Endothelial cell of umbilical vein (primary cell): ENCODE results near the gene GNA12. TPM values are rescaled to one million over a fixed set of nuclear protein-coding genes. Genes with fewer than 3 reads are reported as not detected.

Source experiments
- BruUV-seq: library from RNA; stranded (reverse); fragments of 400-500 nt; replicated peaks from 2 replicates; lab custom pipeline; 2021; lab: Mats Ljungman, UMichigan
- CTCF ChIA-PET: fragments of 300-600, 350-600 bp; sonication (Branson Sonifier 250); formaldehyde crosslinking; loops from one replicate; lab custom pipeline; 2021; ENCODE audit warnings: antibody characterized with exemption, inconsistent platforms; lab: Charles Lee
- POLR2A ChIA-PET: fragments of 300-600, 350-600 bp; sonication (Branson Sonifier 250); formaldehyde crosslinking; loops from one replicate; lab custom pipeline; 2021; ENCODE audit warnings: antibody characterized with exemption, inconsistent platforms; lab: Charles Lee
- DNase-seq: peaks from one replicate; pipeline ENCODE4 v3.0.0-alpha.2; 2011; ENCODE audit warnings: low read depth, low spot score
- FAIRE-seq: peaks from 2 replicates; lab custom pipeline; 2011; peaks lifted over from hg19 to GRCh38; lab: Jason Lieb, UNC
- H2AFZ ChIP-seq: 2 replicates; pipeline ENCODE4 v1.6.0; 2012; ENCODE audit warnings: low read depth, low read length, control low read depth, inconsistent platforms
- H3K27ac ChIP-seq: 2 replicates; pipeline ENCODE4 v1.5.1; 2011; ENCODE audit warnings: low read depth, mild to moderate bottlenecking, control low read depth, low read length, moderate library complexity; ENCODE audit not compliant: insufficient read depth
- H3K27me3 ChIP-seq, 2 experiments: 2 replicates each; pipeline versions ENCODE4 v1.6.0 to v1.6.1; 2011; ENCODE audit warnings: low read length in 2 of 2, mixed read lengths in 1 of 2; ENCODE audit not compliant: control insufficient read depth in 2 of 2, insufficient read depth in 2 of 2
- H3K36me3 ChIP-seq, 2 experiments: 2 replicates in 1 of 2; 3 replicates in 1 of 2; pipeline ENCODE4 v1.5.1; 2011; ENCODE audit warnings: low read length in 2 of 2, mild to moderate bottlenecking in 1 of 2, moderate library complexity in 1 of 2; ENCODE audit not compliant: control insufficient read depth in 2 of 2, insufficient read depth in 2 of 2; ENCODE audit errors: extremely low read depth in 1 of 2
- H3K4me1 ChIP-seq: 3 replicates; pipeline ENCODE4 v1.5.1; 2011; ENCODE audit warnings: mild to moderate bottlenecking, low read length; ENCODE audit not compliant: control insufficient read depth, insufficient read depth; ENCODE audit errors: extremely low read depth
- H3K4me2 ChIP-seq: 2 replicates; pipeline ENCODE4 v1.6.1; 2011; ENCODE audit warnings: low read length, control low read depth, mixed read lengths; ENCODE audit not compliant: insufficient read depth
- H3K4me3 ChIP-seq, 3 experiments: fragments of 200-600 bp in 1 of 3; sonication (generic), shearing (Covaris generic) in 1 of 3; replicated peaks in 1 of 3; 2 replicates each; pipeline ENCODE4 v1.5.1; 2011 to 2016; ENCODE audit warnings: control low read depth in 3 of 3, low read length in 3 of 3, mild to moderate bottlenecking in 2 of 3, inconsistent platforms in 1 of 3, low read depth in 1 of 3, moderate library complexity in 1 of 3; ENCODE audit not compliant: insufficient read depth in 1 of 3
- H3K79me2 ChIP-seq: 2 replicates; pipeline ENCODE4 v1.6.0; 2012; ENCODE audit warnings: low read length, inconsistent platforms; ENCODE audit not compliant: control insufficient read depth, insufficient read depth
- H3K9ac ChIP-seq: replicated peaks from 2 replicates; pipeline ENCODE3; 2011; ENCODE audit warnings: low read length, control low read depth; ENCODE audit not compliant: insufficient read depth; ENCODE audit errors: extremely low read depth
- H3K9me1 ChIP-seq: replicated peaks from 3 replicates; pipeline ENCODE4 v1.6.0; 2011; ENCODE audit warnings: mild to moderate bottlenecking, low read length; ENCODE audit not compliant: control insufficient read depth, insufficient read depth; ENCODE audit errors: extremely low read depth
- H3K9me3 ChIP-seq: replicated peaks from 2 replicates; pipeline ENCODE4 v1.5.1; 2012; ENCODE audit warnings: low read length, inconsistent platforms; ENCODE audit not compliant: control insufficient read depth, insufficient read depth
- H4K20me1 ChIP-seq: replicated peaks from 2 replicates; pipeline ENCODE3; 2011; ENCODE audit warnings: mild to moderate bottlenecking, low read length; ENCODE audit not compliant: control insufficient read depth, insufficient read depth; ENCODE audit errors: extremely low read depth
- CTCF ChIP-seq, 2 donors: IDR thresholded peaks; 1 replicate in 1 of 2; 2 replicates in 1 of 2; pipeline ENCODE4 v1.5.1; 2011; ENCODE audit warnings: low read length in 2 of 2, mild to moderate bottlenecking in 2 of 2, moderate library complexity in 2 of 2, control low read depth in 1 of 2, inconsistent platforms in 1 of 2, low read depth in 1 of 2; ENCODE audit not compliant: insufficient read depth in 1 of 2; ENCODE audit errors: extremely low read depth in 1 of 2
- EZH2 ChIP-seq: IDR thresholded peaks from 2 replicates; pipeline ENCODE4 v1.6.1; 2012; ENCODE audit warnings: borderline replicate concordance, low read depth, mild to moderate bottlenecking, moderate library complexity, low read length, inconsistent platforms; ENCODE audit not compliant: severe bottlenecking
- FOS ChIP-seq: IDR thresholded peaks from 2 replicates; pipeline ENCODE4 v1.6.1; 2011; ENCODE audit warnings: mild to moderate bottlenecking, low read length, moderate library complexity, borderline replicate concordance; ENCODE audit not compliant: insufficient read depth
- GATA2 ChIP-seq: IDR thresholded peaks from 2 replicates; pipeline ENCODE4 v1.7.0; 2011; ENCODE audit warnings: low read depth, mild to moderate bottlenecking, moderate library complexity, mixed read lengths, low read length; ENCODE audit not compliant: insufficient read length, insufficient read depth
- MAX ChIP-seq: IDR thresholded peaks from 2 replicates; pipeline ENCODE4 v1.6.1; 2011; ENCODE audit not compliant: insufficient read depth, insufficient read length
- POLR2A ChIP-seq: IDR thresholded peaks from 2 replicates; pipeline ENCODE4 v1.6.1; 2012; ENCODE audit warnings: low read depth, mild to moderate bottlenecking, control low read depth, low read length
- dilution Hi-C: fragments of 300-500 bp; cut with MboI; formaldehyde crosslinking; loops from one replicate; pipeline ENCODE4 v1.15.0; 2019; ENCODE audit warnings: low sequenced_read_pairs; ENCODE audit not compliant: extremely low pct_ligation_motif_present
- intact Hi-C: fragments of 100-400 bp; cut with micrococcal nuclease; formaldehyde crosslinking; loops from one replicate; pipeline ENCODE4 v1.10.0; 2022
- polyA plus RNA-seq, 4 experiments: library from polyadenylated mRNA; depleted of rRNA in 3 of 4; stranded (reverse) in 3 of 4; unstranded in 1 of 4; fragments of >200 nt; gene quantifications; 2 replicates each; pipeline versions ENCODE4 v1.2.1 to v1.2.3, GENCODE V29; 2011 to 2012; ENCODE audit warnings: missing spikeins in 1 of 4
- total RNA-seq: library from RNA; stranded (reverse); gene quantifications from 2 replicates; pipeline ENCODE4 v1.2.3, GENCODE V29; 2021

Gene GNA12
- total and polyA plus RNA-seq, 2 donors (not counting 3 experiments of a cell fraction or from before 2014, with no cell fraction given), result 63.0 to 75.1 TPM

GRCh38 chr7:2738766-2739549, 105.2 kb downstream of the GNA12 start:
- dilution Hi-C loops, result no loop called here
- H3K79me2 ChIP-seq, result peaks cover 2% of the 10 kb centered on the region
- CTCF ChIA-PET, result interaction anchor here (0.6 to 1.3 kb wide), 2 partner anchors 19 to 1313 kb away, joined by 3 to 4 read pairs; no protein-coding TSS in a partner anchor

More at GRCh38 chr7:2738766-2739549, 105.2 kb downstream of the GNA12 start:
- Histone ChIP-seq H4K20me1 (no peaks in the 10 kb centered on the region), H3K27me3 (no peaks in the 10 kb centered on the region), H3K4me1 (peaks cover 17% of the 10 kb centered on the region), H3K9ac (no peak overlapping the region), H3K9me1 (no peaks in the 10 kb centered on the region), H3K4me2 (no peak overlapping the region), H3K36me3 (no peaks in the 10 kb centered on the region), H3K9me3 (no peaks in the 10 kb centered on the region), H3K4me3 (no peak overlapping the region), H3K27ac (no peak overlapping the region), H2AFZ (no peak overlapping the region)
- DNase-seq, result no peak
- BruUV-seq, result no TSS peak
- FAIRE-seq, result no peak
- intact Hi-C loops, result no loop called here
- POLR2A ChIA-PET, result no interaction called here
- TF ChIP-seq POLR2A, result no peak
- no peak for TF ChIP-seq GATA2
- TF ChIP-seq CTCF (IDR thresholded peaks at IDR 0.05; ENCODE audit: extremely low read depth in 1 of 2, insufficient read depth in 1 of 2, low read depth in 1 of 2, low read length in 2 of 2), result no peak
- no peak for TF ChIP-seq FOS
- no peak for TF ChIP-seq MAX
- no peak for TF ChIP-seq EZH2
